GM12864 (cell line): ENCODE results near the gene RMND1.

ENCODE experiments used
- DNase-seq: peaks from one replicate; pipeline ENCODE4 v3.0.0-alpha.2; 2011; ENCODE audit warnings: low read depth
- H3K4me3 ChIP-seq: 2 replicates; pipeline ENCODE4 v1.5.1; 2011; ENCODE audit warnings: mild to moderate bottlenecking, low read depth, low read length, control low read depth
- CTCF ChIP-seq: IDR thresholded peaks from 2 replicates; pipeline ENCODE4 v1.5.1; 2011; ENCODE audit warnings: low read depth, mild to moderate bottlenecking, moderate library complexity, low read length, control low read depth, inconsistent platforms; ENCODE audit errors: missing control alignments

RMND1 gene

GRCh38 chr6:151494235-151494935 lies 42.5 kb upstream of the RMND1 start:
- peak overlapping the region; percentile 54 for H3K4me3 ChIP-seq
- no peak for DNase-seq
- no peak for TF ChIP-seq CTCF

GRCh38 chr6:151493804-151494234 lies 41.9 kb upstream of the RMND1 start, which contains the start of gene CCDC170:
TSS of gene CCDC170 (plus strand) at chr6:151494017. CDS start at chr6:151494129, 112 bp downstream.
- TF ChIP-seq CTCF = no peak
- H3K4me3 ChIP-seq = peak within 1 kb of the TSS; percentile 54
- no peak for DNase-seq

GRCh38 chr6:151493161-151493803 lies 41.4 kb upstream of the RMND1 start:
- no peak for DNase-seq
- H3K4me3 ChIP-seq = peak overlapping the region; percentile 54
- no peak for TF ChIP-seq CTCF

- no peak for TF ChIP-seq CTCF
- DNase-seq = no peak
- no peak overlapping the region for H3K4me3 ChIP-seq
These were observed 39.1 kb upstream of the RMND1 start for GRCh38 chr6:151490996-151491395.

GRCh38 chr6:151488226-151488625 lies 36.3 kb upstream of the RMND1 start:
- no peak overlapping the region for H3K4me3 ChIP-seq
- no peak for TF ChIP-seq CTCF
- DNase-seq = no peak

GRCh38 chr6:151483994-151484393 lies 32.1 kb upstream of the RMND1 start:
- no peak for TF ChIP-seq CTCF
- H3K4me3 ChIP-seq = no peak overlapping the region
- DNase-seq = no peak
